HepG2 (cell line): ENCODE measurements around the gene UBALD1. TPM values are rescaled to one million over a fixed set of nuclear protein-coding genes. Genes with fewer than 3 reads are reported as not detected.

Experiments
- BHLHE40 ChIP-seq: IDR thresholded peaks from 2 replicates; pipeline ENCODE4 v1.6.1; 2011; ENCODE audit warnings: low read length, improper control_type of control experiment
- FOXO1 ChIP-seq: sonication (generic); formaldehyde crosslinking; IDR thresholded peaks from 2 replicates; pipeline ENCODE4 v1.4.0; 2020; ENCODE audit warnings: missing genetic modification reagents
- FOXP1 ChIP-seq, 2 experiments: fragments of 450-650 bp in 1 of 2; IDR thresholded peaks; 2 replicates each; pipeline ENCODE4 v1.6.1; 2017 to 2018; ENCODE audit warnings: antibody characterized with exemption in 1 of 2
- GLI4 ChIP-seq: sonication (generic); formaldehyde crosslinking; IDR thresholded peaks from 2 replicates; pipeline ENCODE4 v1.5.1; 2020; ENCODE audit warnings: missing genetic modification reagents, mild to moderate bottlenecking, moderate library complexity, borderline replicate concordance
- GMEB1 ChIP-seq: sonication (generic); formaldehyde crosslinking; IDR thresholded peaks from 2 replicates; pipeline ENCODE4 v1.5.1; 2020; ENCODE audit warnings: missing genetic modification reagents, mild to moderate bottlenecking, borderline replicate concordance
- HOMEZ ChIP-seq: IDR thresholded peaks from 2 replicates; pipeline ENCODE4 v1.6.1; 2016; ENCODE audit warnings: low read depth
- PHF5A ChIP-seq: IDR thresholded peaks from one replicate; pipeline ENCODE4 v1.6.1; 2018; ENCODE audit warnings: low read depth, missing genetic modification reagents; ENCODE audit not compliant: unreplicated experiment
- RAD51 ChIP-seq: fragments of 450-650 bp; IDR thresholded peaks from 2 replicates; pipeline ENCODE4 v1.6.1; 2016; ENCODE audit warnings: borderline replicate concordance
- RXRA ChIP-seq: sonication (generic); formaldehyde crosslinking; IDR thresholded peaks from 2 replicates; pipeline ENCODE4 v1.5.1; 2020; ENCODE audit warnings: missing genetic modification reagents
- TERF1 ChIP-seq: sonication (generic); formaldehyde crosslinking; IDR thresholded peaks from 2 replicates; pipeline ENCODE4 v1.8.0; 2022; ENCODE audit warnings: mild to moderate bottlenecking, missing genetic modification reagents, moderate library complexity
- TGIF2 ChIP-seq: IDR thresholded peaks from 2 replicates; pipeline ENCODE4 v1.6.1; 2016; ENCODE audit warnings: control low read depth, missing compliant biosample characterization
- YEATS2 ChIP-seq: sonication (generic); formaldehyde crosslinking; IDR thresholded peaks from 2 replicates; pipeline ENCODE4 v1.4.0; 2020; ENCODE audit warnings: missing genetic modification reagents, borderline replicate concordance
- ZFX ChIP-seq: sonication (generic); formaldehyde crosslinking; IDR thresholded peaks from 2 replicates; pipeline ENCODE4 v1.4.0; 2020; ENCODE audit warnings: mild to moderate bottlenecking, low read depth, missing genetic modification reagents, moderate library complexity
- ZNF12 ChIP-seq: sonication (generic); formaldehyde crosslinking; IDR thresholded peaks from 2 replicates; pipeline ENCODE4 v1.5.0; 2020; ENCODE audit warnings: missing genetic modification reagents
- ZNF136 ChIP-seq: sonication (generic); formaldehyde crosslinking; IDR thresholded peaks from 2 replicates; pipeline ENCODE4 v1.8.1; 2022; ENCODE audit warnings: low read depth, mild to moderate bottlenecking, moderate library complexity, missing genetic modification reagents
- ZNF281 ChIP-seq: sonication (generic); formaldehyde crosslinking; IDR thresholded peaks from 2 replicates; pipeline ENCODE4 v1.4.0; 2020; ENCODE audit warnings: missing genetic modification reagents, borderline replicate concordance
- ZNF3 ChIP-seq: IDR thresholded peaks from 2 replicates; pipeline ENCODE4 v1.7.0; 2017; ENCODE audit warnings: inconsistent platforms
- ZNF362 ChIP-seq: sonication (generic); formaldehyde crosslinking; IDR thresholded peaks from 2 replicates; pipeline ENCODE4 v1.4.0; 2020; ENCODE audit warnings: missing genetic modification reagents, mild to moderate bottlenecking, borderline replicate concordance
- ZNF572 ChIP-seq: sonication (generic); formaldehyde crosslinking; IDR thresholded peaks from 2 replicates; pipeline ENCODE4 v1.5.1; 2020; ENCODE audit warnings: mild to moderate bottlenecking, missing genetic modification reagents
- ZNF589 ChIP-seq: sonication (generic); formaldehyde crosslinking; conservative IDR thresholded peaks from 2 replicates; pipeline ENCODE4 v1.8.0; 2022; ENCODE audit warnings: mild to moderate bottlenecking, moderate library complexity, missing genetic modification reagents
- ZNF598 ChIP-seq: sonication (generic); formaldehyde crosslinking; IDR thresholded peaks from 2 replicates; pipeline ENCODE4 v1.5.1; 2020; ENCODE audit warnings: mild to moderate bottlenecking, missing genetic modification reagents, borderline replicate concordance
- polyA plus RNA-seq, 8 experiments: library from polyadenylated mRNA; depleted of rRNA in 3 of 8; stranded (reverse) in 7 of 8; unstranded in 1 of 8; fragments of >200 nt; fragmentation: Illumina TruSeq in 4 of 8; extraction: Trizol in 4 of 8; gene quantifications; 2 replicates each; pipeline versions ENCODE4 v1.2.1 to v1.2.3, GENCODE V29; 2011 to 2016; ENCODE audit warnings: low read depth in 4 of 8, missing spikeins in 1 of 8, mixed read lengths in 1 of 8; ENCODE audit not compliant: insufficient read depth in 1 of 8
- total RNA-seq, 5 experiments: library from RNA; depleted of rRNA; stranded (reverse); fragments of >200 nt; fragmentation: Illumina TruSeq; extraction: Trizol; gene quantifications; 2 replicates each; pipeline ENCODE4 v1.2.3, GENCODE V29; 2016; ENCODE audit warnings: low read depth in 1 of 5

The UBALD1 gene
- total and polyA plus RNA-seq, 2 of the 13 experiments (the other 11 are each of a cell fraction or from before 2014, with no cell fraction given) = 6.8 to 12.3 TPM

GRCh38 chr16:4624015-4624826 lies 9.5 kb upstream of the UBALD1 start, which contains the start of gene MGRN1 (continued):
- peak; percentile 39; the same call in 1 of the 2 replicates for TF ChIP-seq HOMEZ
- TF ChIP-seq TGIF2 (CRISPR knock-in tag) = peak; percentile 61; the same call in 1 of the 2 replicates
- no peak for TF ChIP-seq ZNF281 (CRISPR knock-in tag)
- TF ChIP-seq ZNF362 = no peak
- no peak for TF ChIP-seq GLI4
- no peak for TF ChIP-seq ZNF12 (CRISPR knock-in tag)
- TF ChIP-seq TERF1 (CRISPR knock-in tag) = no peak
- TF ChIP-seq GMEB1 (CRISPR knock-in tag) = peak; percentile 91
- TF ChIP-seq BHLHE40 = peak; percentile 92
- 0 out of 2 replicates have a peak, but pooled peaks have one; percentile 13 for TF ChIP-seq FOXO1 (CRISPR knock-in tag)
- TF ChIP-seq ZNF136 (CRISPR knock-in tag) = no peak
- TF ChIP-seq ZFX (CRISPR knock-in tag) = no peak
- no peak for TF ChIP-seq RAD51
- no peak for TF ChIP-seq FOXP1 (IDR thresholded peaks at IDR 0.05)
- no peak for TF ChIP-seq FOXP1 (CRISPR knock-in tag; IDR thresholded peaks at IDR 0.05)
- TF ChIP-seq PHF5A = no peak
- peak; percentile 83; the same call in 1 of the 2 replicates for TF ChIP-seq ZNF572
- TF ChIP-seq ZNF589 = no peak
- TF ChIP-seq RXRA (CRISPR knock-in tag) = peak; percentile 16; the same call in 1 of the 2 replicates
- no peak for TF ChIP-seq ZNF3
- no peak for TF ChIP-seq YEATS2 (CRISPR knock-in tag)
- TF ChIP-seq ZNF598 = peak; percentile 62; the same call in 1 of the 2 replicates
